Upper lobe of left lung (tissue), 6 donors: ENCODE data around the gene TBX4. TPM values are rescaled to one million over a fixed set of nuclear protein-coding genes. Genes with fewer than 3 reads are reported as not detected.

Experiments used
- ATAC-seq, 2 donors: fragments of 200-7000 bp; cut with Tn5 transposase; one replicate each; pipeline ENCODE4 v1.9.1; 2022; ENCODE audit warnings: mild to moderate bottlenecking in 2 of 2, moderate library complexity in 2 of 2; ENCODE audit not compliant: low FRiP score in 2 of 2
- DNase-seq, 2 donors: peaks; one replicate each; pipeline ENCODE4 v3.0.0-alpha.2; 2019 to 2020
- H3K27ac ChIP-seq, 4 donors: fragments of 200-600 bp; sonication (generic); one replicate each; pipeline ENCODE4 v1.5.1; 2016 to 2019
- H3K27me3 ChIP-seq, 4 donors: fragments of 200-600 bp; sonication (generic); one replicate each; pipeline ENCODE4 v1.5.1; 2017 to 2019
- H3K36me3 ChIP-seq, 4 donors: fragments of 200-600 bp; sonication (generic); one replicate each; pipeline ENCODE4 v1.5.1; 2016 to 2019
- H3K4me1 ChIP-seq, 4 donors: fragments of 200-600 bp; sonication (generic); one replicate each; pipeline ENCODE4 v1.5.1; 2018 to 2019
- H3K4me3 ChIP-seq, 4 donors: fragments of 200-600 bp; sonication (generic); one replicate each; pipeline ENCODE4 v1.5.1; 2017 to 2019; ENCODE audit warnings: mild to moderate bottlenecking in 2 of 4, moderate library complexity in 1 of 4
- H3K9me3 ChIP-seq, 4 donors: fragments of 200-600 bp; sonication (generic); one replicate each; pipeline ENCODE4 v1.5.1; 2018 to 2019
- EP300 ChIP-seq, 4 donors: sonication (generic); formaldehyde crosslinking; IDR thresholded peaks; one replicate each; pipeline ENCODE4 v1.5.1; 2017; ENCODE audit warnings: antibody characterized with exemption in 4 of 4, control low read depth in 2 of 4
- POLR2A ChIP-seq, 4 donors: fragments of 450-650 bp; IDR thresholded peaks; one replicate each; pipeline ENCODE4 v1.5.1; 2016 to 2017; ENCODE audit warnings: antibody characterized with exemption in 4 of 4, mild to moderate bottlenecking in 2 of 4
- POLR2AphosphoS5 ChIP-seq, 2 donors: sonication (generic); formaldehyde crosslinking; IDR thresholded peaks; one replicate each; pipeline ENCODE4 v1.5.1; 2017; ENCODE audit warnings: antibody characterized with exemption in 2 of 2
- WGBS, 2 donors: methylation state at CpG; one replicate each; pipeline ENCODE4 v1.1.5; 2017 to 2018; 5-methylcytosine and 5-hydroxymethylcytosine counted together
- total RNA-seq, 6 donors: library from RNA; depleted of rRNA in 4 of 6; stranded (reverse); fragments of >200 nt in 4 of 6; gene quantifications; one replicate each; pipeline versions ENCODE4 v1.1.0 to v1.2.1, GENCODE V29; 2016 to 2021
- TF ChIP-seq, protein P1 (sequence below), 6 experiments: fragments of 450-650 bp in 4 of 6; fragments of 200-600 bp in 2 of 6; sonication (generic) in 2 of 6; IDR thresholded peaks; one replicate each; pipeline ENCODE4 v1.5.1; 2016 to 2019; ENCODE audit warnings: antibody characterized with exemption in 6 of 6
- donor health status: DM: no; HTN: no; CAD: no; lungs with moderate emphysema.
- donor health status: DM: no; HTN: yes; CAD: no; lungs with severe emphysema.

Gene TBX4
- total RNA-seq, 6 donors from 2014 or later = 10.2 to 69.1 (median 22.7) TPM

DNA sequence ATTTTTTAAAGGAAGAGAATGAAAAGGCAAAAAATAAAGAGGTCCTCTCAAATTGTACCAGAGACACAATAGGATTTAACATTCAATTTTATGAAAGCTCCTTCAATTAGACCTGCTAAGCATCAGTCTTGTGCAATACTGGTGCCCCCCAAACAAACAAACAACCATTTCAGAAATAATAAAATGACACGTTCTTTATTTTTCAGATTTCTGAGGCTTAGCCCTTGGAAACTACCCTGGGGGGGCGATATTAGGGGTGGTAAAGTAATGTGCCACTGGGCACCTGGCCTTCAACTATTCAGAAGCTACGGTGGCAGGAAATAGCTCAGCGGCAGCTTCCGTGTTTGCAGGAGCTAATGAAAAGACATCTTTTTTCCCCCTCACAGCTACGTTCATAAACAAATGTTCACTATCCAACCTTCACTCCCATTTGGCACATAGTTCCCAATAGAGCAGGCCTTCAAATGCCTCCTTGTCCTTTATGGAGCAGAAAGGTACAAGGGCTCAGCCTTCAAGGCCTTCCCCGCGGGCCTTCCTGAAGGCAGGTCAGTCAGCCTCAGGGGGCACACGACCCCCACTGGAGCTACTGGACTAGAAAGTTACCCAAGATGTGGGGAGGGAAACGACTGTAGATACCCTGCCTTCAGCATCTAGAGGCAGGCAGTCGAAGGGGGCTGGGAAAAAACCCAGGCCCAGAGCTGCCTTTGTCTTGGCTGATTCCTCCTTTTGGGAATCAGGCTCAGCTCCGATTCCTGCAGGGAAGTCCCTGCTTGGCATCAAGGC is 44.1 kb downstream of the TBX4 start:
- Histone ChIP-seq H3K4me3 (no peak overlapping the region), H3K27me3 (no peaks in the 10 kb centered on the region), H3K36me3 (no peaks in the 10 kb centered on the region), H3K27ac (no peak overlapping the region), H3K4me1 (no peaks in the 10 kb centered on the region), H3K9me3 (no peaks in the 10 kb centered on the region)
- 86 to 89% methylated on average over 12 of the region's 12 CpGs for WGBS, 2 donors
- DNase-seq = no peak
- ATAC-seq = no peak
- TF ChIP-seq, protein P1, sequence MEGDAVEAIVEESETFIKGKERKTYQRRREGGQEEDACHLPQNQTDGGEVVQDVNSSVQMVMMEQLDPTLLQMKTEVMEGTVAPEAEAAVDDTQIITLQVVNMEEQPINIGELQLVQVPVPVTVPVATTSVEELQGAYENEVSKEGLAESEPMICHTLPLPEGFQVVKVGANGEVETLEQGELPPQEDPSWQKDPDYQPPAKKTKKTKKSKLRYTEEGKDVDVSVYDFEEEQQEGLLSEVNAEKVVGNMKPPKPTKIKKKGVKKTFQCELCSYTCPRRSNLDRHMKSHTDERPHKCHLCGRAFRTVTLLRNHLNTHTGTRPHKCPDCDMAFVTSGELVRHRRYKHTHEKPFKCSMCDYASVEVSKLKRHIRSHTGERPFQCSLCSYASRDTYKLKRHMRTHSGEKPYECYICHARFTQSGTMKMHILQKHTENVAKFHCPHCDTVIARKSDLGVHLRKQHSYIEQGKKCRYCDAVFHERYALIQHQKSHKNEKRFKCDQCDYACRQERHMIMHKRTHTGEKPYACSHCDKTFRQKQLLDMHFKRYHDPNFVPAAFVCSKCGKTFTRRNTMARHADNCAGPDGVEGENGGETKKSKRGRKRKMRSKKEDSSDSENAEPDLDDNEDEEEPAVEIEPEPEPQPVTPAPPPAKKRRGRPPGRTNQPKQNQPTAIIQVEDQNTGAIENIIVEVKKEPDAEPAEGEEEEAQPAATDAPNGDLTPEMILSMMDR (IDR thresholded peaks at IDR 0.05) = no peak
- TF ChIP-seq EP300 (IDR thresholded peaks at IDR 0.05) = no peak
- TF ChIP-seq POLR2A (IDR thresholded peaks at IDR 0.05) = no peak

DNA sequence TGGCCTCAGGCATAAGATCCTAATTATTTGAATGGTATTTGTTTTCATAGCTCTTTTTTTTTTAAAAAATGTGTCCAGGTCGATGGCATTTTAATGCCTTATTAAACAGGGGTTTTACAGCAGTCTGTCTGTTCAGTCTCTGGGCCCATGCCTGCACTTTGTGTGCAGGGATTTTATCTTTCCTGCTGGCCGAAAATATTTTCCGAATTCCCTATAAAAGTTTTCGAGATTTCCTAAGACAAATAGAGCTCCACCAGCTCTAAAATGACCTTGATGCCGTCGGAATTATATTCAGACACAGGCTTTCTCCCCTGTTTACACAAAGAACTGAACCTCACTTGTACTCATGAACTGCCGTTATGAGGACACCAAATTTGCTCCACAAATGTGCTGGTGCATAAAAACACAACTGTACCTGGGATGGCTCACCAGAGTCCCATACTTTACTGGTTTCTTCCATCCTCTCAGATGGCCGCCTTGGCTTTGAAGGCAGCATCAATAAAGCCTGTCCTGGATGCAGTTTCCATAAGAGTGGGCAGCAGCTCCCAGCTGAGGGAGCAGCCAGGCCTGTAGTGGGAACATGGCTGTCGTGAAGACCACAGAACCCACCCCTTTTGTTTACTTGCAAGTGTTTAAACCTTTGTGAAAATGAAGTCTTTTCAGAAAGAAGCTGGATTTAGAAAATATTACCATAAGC is 44.9 kb downstream of the TBX4 start:
- no peak overlapping the region for H3K27ac ChIP-seq
- H3K27me3 ChIP-seq = no peaks in the 10 kb centered on the region
- 89 to 91% methylated on average over 9 of the region's 9 CpGs for WGBS, 2 donors
- H3K9me3 ChIP-seq = no peaks in the 10 kb centered on the region
- H3K4me3 ChIP-seq = no peak overlapping the region
- TF ChIP-seq POLR2A (IDR thresholded peaks at IDR 0.05) = no peak
- no peak for TF ChIP-seq EP300 (IDR thresholded peaks at IDR 0.05)
- no peak for TF ChIP-seq POLR2AphosphoS5 (IDR thresholded peaks at IDR 0.05)
- TF ChIP-seq, protein P1 (IDR thresholded peaks at IDR 0.05) = no peak
- DNase-seq (no peak), ATAC-seq (no peak)
- no peaks in the 10 kb centered on the region for H3K4me1 ChIP-seq
- H3K36me3 ChIP-seq = no peaks in the 10 kb centered on the region

DNA sequence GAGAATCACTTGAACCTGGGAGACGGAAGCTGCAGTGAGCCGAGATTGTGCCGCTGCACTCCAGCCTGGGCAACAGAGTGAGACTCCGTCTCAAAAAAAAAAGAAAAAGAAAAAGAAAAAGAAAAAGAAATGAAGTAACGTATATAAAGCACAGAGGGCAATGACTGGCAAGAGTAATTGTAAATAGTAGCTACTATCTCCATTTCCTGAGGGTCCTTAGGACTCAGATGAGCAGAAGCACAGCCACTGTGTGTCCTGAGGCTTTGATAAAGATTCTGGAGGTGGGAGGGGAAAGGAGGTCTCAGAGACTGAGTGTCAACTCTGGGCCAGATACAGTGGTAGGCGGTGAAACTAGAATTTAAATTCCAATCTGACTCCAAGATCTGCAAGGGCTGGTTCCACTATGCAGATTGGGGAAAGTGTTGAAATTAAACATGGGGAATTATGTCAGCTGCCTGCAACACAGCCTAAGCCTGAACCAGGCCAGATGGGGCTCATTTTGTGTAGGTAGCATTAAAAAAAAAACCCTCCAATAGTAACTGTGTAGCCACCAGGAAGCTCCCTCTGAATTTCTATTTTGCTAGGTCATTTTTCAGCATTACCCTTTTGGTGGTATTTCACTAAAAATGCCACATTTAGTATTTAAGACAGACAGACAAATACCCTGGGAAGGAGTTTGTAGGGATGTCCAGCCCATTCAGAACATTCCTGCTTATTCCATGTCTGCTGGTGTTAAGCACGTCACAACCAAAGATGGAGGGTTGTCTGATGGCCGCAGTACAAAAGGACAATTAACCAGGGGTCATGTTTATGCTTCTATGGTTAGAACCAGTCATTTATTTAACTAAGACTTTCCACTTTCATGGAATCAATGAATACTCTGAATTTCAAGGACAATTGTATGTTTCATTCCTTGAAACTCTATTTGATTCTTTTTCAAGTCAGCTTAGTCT is 46.1 kb downstream of the TBX4 start:
- Histone ChIP-seq H3K27ac (no peak overlapping the region), H3K9me3 (no peaks in the 10 kb centered on the region), H3K4me1 (no peaks in the 10 kb centered on the region), H3K4me3 (no peak overlapping the region), H3K27me3 (no peaks in the 10 kb centered on the region), H3K36me3 (no peaks in the 10 kb centered on the region)
- TF ChIP-seq POLR2AphosphoS5 (IDR thresholded peaks at IDR 0.05) (no peak), POLR2A (IDR thresholded peaks at IDR 0.05) (no peak)
- TF ChIP-seq, protein P1 (IDR thresholded peaks at IDR 0.05) = no peak
- 92 to 95% methylated on average over 8 of the region's 8 CpGs for WGBS, 2 donors
- no peak for DNase-seq
- no peak for ATAC-seq

DNA sequence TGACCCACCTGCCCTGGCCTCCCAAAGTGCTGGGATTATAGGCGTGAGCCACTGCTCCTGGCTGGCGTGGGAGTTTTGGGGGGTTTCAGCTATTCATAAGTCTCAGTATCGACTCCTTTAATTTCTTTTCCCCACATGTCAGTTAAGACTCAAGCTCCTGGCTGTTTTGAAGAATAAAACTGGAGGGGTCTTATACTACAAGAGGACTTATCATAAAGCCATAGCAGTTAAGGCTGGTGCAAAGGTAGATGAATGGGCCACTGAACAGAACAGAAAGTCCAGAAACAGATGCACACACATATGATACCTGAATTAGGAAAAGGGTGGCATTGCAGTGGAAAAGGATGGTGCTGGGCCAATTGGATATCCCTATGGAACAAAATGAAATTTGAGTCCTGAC is 47.4 kb downstream of the TBX4 start:
- no peaks in the 10 kb centered on the region for H3K9me3 ChIP-seq
- no peak overlapping the region for H3K27ac ChIP-seq
- 92 to 94% methylated on average over 3 of the region's 3 CpGs for WGBS, 2 donors
- ATAC-seq (no peak), DNase-seq (no peak)
- H3K27me3 ChIP-seq = no peaks in the 10 kb centered on the region
- TF ChIP-seq EP300 (IDR thresholded peaks at IDR 0.05) (no peak), POLR2AphosphoS5 (IDR thresholded peaks at IDR 0.05) (no peak), POLR2A (IDR thresholded peaks at IDR 0.05) (no peak)
- TF ChIP-seq, protein P1 (IDR thresholded peaks at IDR 0.05) = no peak
- H3K4me3 ChIP-seq = no peak overlapping the region
- H3K4me1 ChIP-seq = no peaks in the 10 kb centered on the region
- H3K36me3 ChIP-seq = no peaks in the 10 kb centered on the region
